GM19025 (cell line): ENCODE measurements around the gene GNAZ.

Experiments used
- ATAC-seq: cut with Tn5 transposase; IDR thresholded peaks from one replicate; pipeline ENCODE4 v1.9.1; 2021; ENCODE audit warnings: mild to moderate bottlenecking, low read depth, moderate library complexity; ENCODE audit not compliant: unreplicated experiment

Gene GNAZ

GRCh38 chr22:23063539-23064380, 6.6 kb upstream of the GNAZ start:
- no peak for ATAC-seq

- no peak for ATAC-seq
Measured at GRCh38 chr22:23064381-23065068, 5.8 kb upstream of the GNAZ start.

- ATAC-seq: no peak
Measured at GRCh38 chr22:23065069-23065451, 5.3 kb upstream of the GNAZ start.

GRCh38 chr22:23065495-23066122, 4.7 kb upstream of the GNAZ start:
- ATAC-seq: no peak

- no peak for ATAC-seq
Measured at GRCh38 chr22:23066200-23067022, 3.9 kb upstream of the GNAZ start.

- no peak for ATAC-seq
Measured at GRCh38 chr22:23067023-23067650, 3.2 kb upstream of the GNAZ start.

- no peak for ATAC-seq
Measured at GRCh38 chr22:23067691-23068090, 2.6 kb upstream of the GNAZ start.

- ATAC-seq: no peak
Measured at GRCh38 chr22:23068096-23068831, 2.1 kb upstream of the GNAZ start.

GRCh38 chr22:23068832-23069385, 1.4 kb upstream of the GNAZ start:
- ATAC-seq: no peak

GRCh38 chr22:23069502-23070357, 589 bp upstream of the GNAZ start:
- peak; percentile 93 for ATAC-seq

- ATAC-seq: no peak
Measured at GRCh38 chr22:23071230-23072076, 1.1 kb downstream of the GNAZ start.

GRCh38 chr22:23072077-23072910, 2.0 kb downstream of the GNAZ start:
- ATAC-seq: no peak

- ATAC-seq: no peak
Measured at GRCh38 chr22:23072911-23073491, 2.7 kb downstream of the GNAZ start.

GRCh38 chr22:23073526-23074229, 3.4 kb downstream of the GNAZ start:
- ATAC-seq: no peak

- no peak for ATAC-seq
Measured at GRCh38 chr22:23074451-23074850, 4.1 kb downstream of the GNAZ start.

- no peak for ATAC-seq
Measured at GRCh38 chr22:23075050-23075449, 4.7 kb downstream of the GNAZ start.
